HEK293 (cell line): ENCODE data around the gene SF3B5.

ENCODE experiments used
- CTCF ChIA-PET: fragments of 350-600 bp; formaldehyde crosslinking; extraction: SDS; loops from one replicate; lab custom pipeline; 2021; ENCODE audit warnings: antibody characterized with exemption; lab: Yijun Ruan, JAX
- POLR2A ChIA-PET: fragments of 300-600 bp; formaldehyde crosslinking; extraction: SDS; loops from one replicate; lab custom pipeline; 2020; ENCODE audit warnings: antibody characterized with exemption, inconsistent platforms; lab: Yijun Ruan, JAX
- H3K27ac ChIP-seq: fragments of 200-500 bp; sonication (Bioruptor generic); 2 replicates; pipeline ENCODE4 v1.5.1; 2014; ENCODE audit warnings: low read depth, low read length, control low read depth, inconsistent platforms; ENCODE audit errors: extremely low read depth
- H3K36me3 ChIP-seq, 2 experiments: fragments of 200-500 bp in 1 of 2; sonication (Bioruptor generic) in 1 of 2; 1 replicate in 1 of 2; 2 replicates in 1 of 2; pipeline ENCODE4 v1.5.1; 2014 to 2017; ENCODE audit warnings: inconsistent platforms in 2 of 2, low read length in 2 of 2; ENCODE audit not compliant: control insufficient read depth in 2 of 2, insufficient read depth in 1 of 2
- H3K4me1 ChIP-seq: fragments of 200-500 bp; sonication (Bioruptor generic); 2 replicates; pipeline ENCODE4 v1.5.1; 2014; ENCODE audit warnings: mild to moderate bottlenecking, low read length, inconsistent platforms; ENCODE audit not compliant: control insufficient read depth, insufficient read depth
- H3K4me3 ChIP-seq: 2 replicates; pipeline ENCODE4 v1.5.1; 2011; ENCODE audit warnings: low read depth, mild to moderate bottlenecking, control low read depth, low read length, moderate library complexity
- H3K9me3 ChIP-seq: fragments of 200-500 bp; sonication (Bioruptor generic); 2 replicates; pipeline ENCODE4 v1.5.1; 2014; ENCODE audit warnings: low read depth, low read length, inconsistent platforms; ENCODE audit not compliant: control insufficient read depth, insufficient read depth
- CTCF ChIP-seq: fragments of 450-650 bp; formaldehyde crosslinking; IDR thresholded peaks from 2 replicates; pipeline ENCODE4 v1.5.1; 2016; ENCODE audit warnings: missing biosample characterization, missing genetic modification characterization
- PBX3 ChIP-seq: sonication (generic); formaldehyde crosslinking; IDR thresholded peaks from 2 replicates; pipeline ENCODE4 v1.8.1; 2022; ENCODE audit warnings: mild to moderate bottlenecking, moderate library complexity, missing genetic modification reagents
- PRDM1 ChIP-seq: fragments of 450-650 bp; formaldehyde crosslinking; IDR thresholded peaks from 2 replicates; pipeline ENCODE4; 2016; ENCODE audit warnings: missing biosample characterization, missing genetic modification characterization
- YY2 ChIP-seq: fragments of 450-650 bp; formaldehyde crosslinking; IDR thresholded peaks from 2 replicates; pipeline ENCODE4 v1.5.1; 2016; ENCODE audit warnings: missing biosample characterization, missing genetic modification characterization
- ZBTB17 ChIP-seq: fragments of 450-650 bp; formaldehyde crosslinking; IDR thresholded peaks from 2 replicates; pipeline ENCODE4 v1.5.1; 2016; ENCODE audit warnings: missing biosample characterization, missing genetic modification characterization
- ZBTB6 ChIP-seq: fragments of 450-650 bp; formaldehyde crosslinking; IDR thresholded peaks from 2 replicates; pipeline ENCODE4 v1.5.1; 2017; ENCODE audit warnings: missing biosample characterization, missing genetic modification characterization
- ZNF121 ChIP-seq: fragments of 450-650 bp; formaldehyde crosslinking; IDR thresholded peaks from 2 replicates; pipeline ENCODE4 v1.5.1; 2016; ENCODE audit warnings: missing biosample characterization, missing genetic modification characterization
- ZNF138 ChIP-seq: fragments of 450-650 bp; formaldehyde crosslinking; IDR thresholded peaks from 2 replicates; pipeline ENCODE4 v1.5.1; 2016; ENCODE audit warnings: missing biosample characterization, missing genetic modification characterization, borderline replicate concordance
- ZNF146 ChIP-seq: fragments of 450-650 bp; formaldehyde crosslinking; IDR thresholded peaks from 2 replicates; pipeline ENCODE4 v1.5.1; 2016; ENCODE audit warnings: missing biosample characterization, missing genetic modification characterization
- ZNF169 ChIP-seq: fragments of 450-650 bp; formaldehyde crosslinking; IDR thresholded peaks from 2 replicates; pipeline ENCODE4 v1.5.1; 2016; ENCODE audit warnings: missing biosample characterization, missing genetic modification characterization
- ZNF2 ChIP-seq: fragments of 450-650 bp; formaldehyde crosslinking; IDR thresholded peaks from 2 replicates; pipeline ENCODE4 v1.5.1; 2016; ENCODE audit warnings: missing biosample characterization, missing genetic modification characterization
- ZNF221 ChIP-seq: fragments of 450-650 bp; formaldehyde crosslinking; IDR thresholded peaks from 2 replicates; pipeline ENCODE4 v1.5.1; 2017; ENCODE audit warnings: missing biosample characterization, missing genetic modification characterization, borderline replicate concordance
- ZNF280C ChIP-seq: fragments of 450-650 bp; formaldehyde crosslinking; IDR thresholded peaks from 2 replicates; pipeline ENCODE4 v1.5.1; 2016; ENCODE audit warnings: missing biosample characterization, missing genetic modification characterization
- ZNF513 ChIP-seq: fragments of 450-650 bp; IDR thresholded peaks from 2 replicates; pipeline ENCODE4 v1.5.1; 2018; ENCODE audit warnings: missing biosample characterization, missing genetic modification characterization
- ZNF561 ChIP-seq: fragments of 450-650 bp; IDR thresholded peaks from 2 replicates; pipeline ENCODE4 v1.5.1; 2018; ENCODE audit warnings: missing biosample characterization, missing genetic modification characterization, borderline replicate concordance
- ZNF600 ChIP-seq: fragments of 450-650 bp; formaldehyde crosslinking; IDR thresholded peaks from 2 replicates; pipeline ENCODE4 v1.5.1; 2016; ENCODE audit warnings: missing biosample characterization, missing genetic modification characterization
- ZNF621 ChIP-seq: fragments of 450-650 bp; formaldehyde crosslinking; IDR thresholded peaks from 2 replicates; pipeline ENCODE4 v1.5.1; 2017; ENCODE audit warnings: missing biosample characterization, missing genetic modification characterization
- ZNF654 ChIP-seq: fragments of 450-650 bp; formaldehyde crosslinking; IDR thresholded peaks from 2 replicates; pipeline ENCODE4 v1.5.1; 2016; ENCODE audit warnings: low read depth, missing biosample characterization, missing genetic modification characterization
- ZNF660 ChIP-seq: fragments of 450-650 bp; IDR thresholded peaks from 2 replicates; pipeline ENCODE4 v1.5.1; 2018; ENCODE audit warnings: missing biosample characterization, mild to moderate bottlenecking, missing genetic modification characterization
- ZSCAN30 ChIP-seq: fragments of 450-650 bp; IDR thresholded peaks from 2 replicates; pipeline ENCODE4 v1.5.1; 2018; ENCODE audit warnings: missing biosample characterization, mild to moderate bottlenecking, missing genetic modification characterization, moderate library complexity

Gene SF3B5

GRCh38 chr6:144110210-144110609, 14.8 kb upstream of the SF3B5 start:
- Histone ChIP-seq H3K36me3 (no peaks in the 10 kb centered on the region), H3K4me3 (no peak overlapping the region), H3K9me3 (no peaks in the 10 kb centered on the region), H3K4me1 (no peaks in the 10 kb centered on the region), H3K27ac (no peak overlapping the region)
- ChIA-PET POLR2A (no interaction called here), CTCF (interaction anchor here (0.6 to 1.1 kb wide), 5 partner anchors 17 to 605 kb away, joined by 3 to 4 read pairs (median 3); no protein-coding TSS in a partner anchor)
- TF ChIP-seq PRDM1 (tag by site-specific recombination) (no peak), ZNF169 (tag by site-specific recombination) (no peak), ZNF146 (tag by site-specific recombination) (no peak)

GRCh38 chr6:144106206-144106605, 10.8 kb upstream of the SF3B5 start:
- POLR2A ChIA-PET, result interaction anchor here (2.0 kb wide), 1 partner anchor 11 kb away, joined by 6 read pairs; the partner anchor contains the start of gene SF3B5
- Histone ChIP-seq H3K9me3 (no peaks in the 10 kb centered on the region), H3K4me1 (no peaks in the 10 kb centered on the region), H3K27ac (no peak overlapping the region), H3K4me3 (no peak overlapping the region), H3K36me3 (no peaks in the 10 kb centered on the region)
- TF ChIP-seq ZNF121 (no peak), ZNF621 (no peak), ZNF138 (tag by site-specific recombination) (no peak), PBX3 (CRISPR knock-in tag) (no peak), ZNF513 (tag by site-specific recombination) (no peak), ZNF280C (tag by site-specific recombination) (no peak)
- CTCF ChIA-PET, result interaction anchor here (0.6 to 2.2 kb wide), 8 partner anchors 8 to 1527 kb away, joined by 3 to 8 read pairs (median 3); no protein-coding TSS in a partner anchor

GRCh38 chr6:144104898-144105487, 9.6 kb upstream of the SF3B5 start:
- Histone ChIP-seq H3K4me3 (no peak overlapping the region), H3K27ac (no peak overlapping the region), H3K4me1 (no peaks in the 10 kb centered on the region), H3K36me3 (no peaks in the 10 kb centered on the region), H3K9me3 (no peaks in the 10 kb centered on the region)
- TF ChIP-seq ZNF600 (tag by site-specific recombination) (peak; percentile 53; the same call in 1 of the 2 replicates), ZNF2 (tag by site-specific recombination) (0 out of 2 replicates have a peak, but pooled peaks have one; percentile 24), ZNF221 (tag by site-specific recombination) (no peak), ZBTB6 (peak; percentile 93), ZNF660 (tag by site-specific recombination) (peak; percentile 43; the same call in 1 of the 2 replicates), ZBTB17 (tag by site-specific recombination) (peak; percentile 64), YY2 (tag by site-specific recombination) (no peak), ZNF654 (peak; percentile 87), ZNF561 (tag by site-specific recombination) (0 out of 2 replicates have a peak, but pooled peaks have one; percentile 40), CTCF (tag by site-specific recombination) (peak; percentile 41; the same call in 1 of the 2 replicates), ZSCAN30 (0 out of 2 replicates have a peak, but pooled peaks have one; percentile 18)
- CTCF ChIA-PET, result interaction anchor here (0.6 to 2.2 kb wide), 15 partner anchors 9 to 1528 kb away, joined by 3 to 16 read pairs (median 4); no protein-coding TSS in a partner anchor
- POLR2A ChIA-PET, result no interaction called here
